ENCODE data around the gene MYD88.

DNA sequence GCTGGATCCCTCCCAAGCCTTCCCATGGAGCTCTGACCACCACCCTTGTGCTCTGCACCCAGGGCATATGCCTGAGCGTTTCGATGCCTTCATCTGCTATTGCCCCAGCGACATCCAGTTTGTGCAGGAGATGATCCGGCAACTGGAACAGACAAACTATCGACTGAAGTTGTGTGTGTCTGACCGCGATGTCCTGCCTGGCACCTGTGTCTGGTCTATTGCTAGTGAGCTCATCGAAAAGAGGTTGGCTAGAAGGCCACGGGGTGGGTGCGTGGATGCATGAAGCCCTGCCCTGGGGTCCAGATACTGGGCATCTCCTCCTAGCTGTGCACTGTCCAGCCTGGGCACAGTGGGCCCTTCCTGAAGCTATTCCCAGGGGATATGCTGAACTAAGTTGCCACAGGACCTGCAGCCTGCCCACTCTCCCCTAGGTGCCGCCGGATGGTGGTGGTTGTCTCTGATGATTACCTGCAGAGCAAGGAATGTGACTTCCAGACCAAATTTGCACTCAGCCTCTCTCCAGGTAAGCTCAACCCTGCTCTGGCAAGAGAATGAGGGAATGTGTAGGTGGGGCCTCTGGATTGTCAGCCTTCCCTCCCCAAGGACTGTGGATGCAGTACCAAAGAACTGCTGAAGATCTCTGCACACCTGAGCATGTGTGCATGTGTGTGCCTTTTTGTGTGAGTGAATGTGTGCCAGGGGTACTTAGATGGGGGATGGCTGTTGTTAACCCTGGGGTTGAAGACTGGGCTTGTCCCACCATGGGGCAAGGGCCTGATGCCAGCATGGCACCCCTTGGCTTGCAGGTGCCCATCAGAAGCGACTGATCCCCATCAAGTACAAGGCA lies 2.1 kb downstream of the MYD88 start:
- TF ChIP-seq, protein P1, sequence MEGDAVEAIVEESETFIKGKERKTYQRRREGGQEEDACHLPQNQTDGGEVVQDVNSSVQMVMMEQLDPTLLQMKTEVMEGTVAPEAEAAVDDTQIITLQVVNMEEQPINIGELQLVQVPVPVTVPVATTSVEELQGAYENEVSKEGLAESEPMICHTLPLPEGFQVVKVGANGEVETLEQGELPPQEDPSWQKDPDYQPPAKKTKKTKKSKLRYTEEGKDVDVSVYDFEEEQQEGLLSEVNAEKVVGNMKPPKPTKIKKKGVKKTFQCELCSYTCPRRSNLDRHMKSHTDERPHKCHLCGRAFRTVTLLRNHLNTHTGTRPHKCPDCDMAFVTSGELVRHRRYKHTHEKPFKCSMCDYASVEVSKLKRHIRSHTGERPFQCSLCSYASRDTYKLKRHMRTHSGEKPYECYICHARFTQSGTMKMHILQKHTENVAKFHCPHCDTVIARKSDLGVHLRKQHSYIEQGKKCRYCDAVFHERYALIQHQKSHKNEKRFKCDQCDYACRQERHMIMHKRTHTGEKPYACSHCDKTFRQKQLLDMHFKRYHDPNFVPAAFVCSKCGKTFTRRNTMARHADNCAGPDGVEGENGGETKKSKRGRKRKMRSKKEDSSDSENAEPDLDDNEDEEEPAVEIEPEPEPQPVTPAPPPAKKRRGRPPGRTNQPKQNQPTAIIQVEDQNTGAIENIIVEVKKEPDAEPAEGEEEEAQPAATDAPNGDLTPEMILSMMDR (IDR thresholded peaks at IDR 0.05; ENCODE audit: insufficient read depth, low read depth, low read length) = no peak
- no peak for TF ChIP-seq EZH2 (IDR thresholded peaks at IDR 0.05; ENCODE audit: insufficient read depth, low read length)

Measured in astrocyte (in vitro differentiated cells and primary cell).